CD4-positive, alpha-beta T cell treated with Interleukin-17A for 1 hour (primary cell): ENCODE measurements around the gene GDPGP1.
A peak's percentile ranks its signal among the peaks of the same experiment; 100 is the strongest.
"Not testable (repeated sequence)": the region's sequence is repeated elsewhere in the genome, so short reads cannot be mapped to it uniquely, and the experiment has no call there.

Experiments used
- DNase-seq: peaks from one replicate; pipeline ENCODE4 v3.0.0-alpha.2; 2020

The GDPGP1 gene

GRCh38 chr15:90264671-90265070, 30.7 kb downstream of the GDPGP1 start:
- DNase-seq = peak; percentile 45

DNA sequence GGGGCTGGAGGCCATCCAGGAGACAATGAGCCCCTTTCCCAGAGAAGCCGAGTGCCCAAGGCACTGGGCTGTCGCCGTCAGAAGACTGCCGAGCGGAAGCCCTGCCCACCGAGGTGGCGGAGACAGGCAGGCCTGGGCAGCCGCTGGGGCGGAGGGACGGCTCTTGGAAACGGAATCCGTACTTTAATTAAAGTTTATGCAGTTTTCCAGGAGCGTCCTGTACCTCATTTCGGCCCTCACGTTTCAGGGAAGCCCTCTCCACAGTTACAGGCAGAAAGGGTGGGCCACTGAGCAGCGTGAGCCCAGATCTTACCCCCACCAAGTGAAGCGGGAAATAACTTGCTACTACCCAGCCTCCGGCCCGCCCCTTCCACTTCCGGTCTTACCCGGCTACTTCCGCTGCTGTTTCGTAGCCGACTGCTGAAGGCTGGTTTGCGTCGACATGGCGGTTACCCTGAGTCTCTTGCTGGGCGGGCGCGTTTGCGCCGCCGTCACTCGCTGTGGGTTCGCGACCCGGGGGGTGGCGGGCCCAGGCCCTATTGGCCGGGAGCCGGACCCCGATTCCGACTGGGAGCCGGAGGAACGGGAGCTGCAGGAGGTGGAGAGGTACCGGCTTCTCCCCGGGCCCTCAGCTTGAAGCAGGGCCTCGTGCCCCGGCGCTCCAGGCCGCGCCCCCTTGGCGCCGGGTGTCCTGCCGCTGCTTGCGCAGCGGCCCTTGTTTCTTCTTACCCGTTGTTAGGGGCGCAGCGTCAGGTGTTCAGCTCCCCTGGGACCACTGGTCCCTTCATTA, 31.5 kb downstream of the GDPGP1 start, which contains the start of gene NGRN:
Gene NGRN, plus strand, starts transcription at position 402 of the 790 bp plus-strand sequence. Its CDS starts 41 bp downstream, at position 443.
- DNase-seq = peak; percentile 93

DNA sequence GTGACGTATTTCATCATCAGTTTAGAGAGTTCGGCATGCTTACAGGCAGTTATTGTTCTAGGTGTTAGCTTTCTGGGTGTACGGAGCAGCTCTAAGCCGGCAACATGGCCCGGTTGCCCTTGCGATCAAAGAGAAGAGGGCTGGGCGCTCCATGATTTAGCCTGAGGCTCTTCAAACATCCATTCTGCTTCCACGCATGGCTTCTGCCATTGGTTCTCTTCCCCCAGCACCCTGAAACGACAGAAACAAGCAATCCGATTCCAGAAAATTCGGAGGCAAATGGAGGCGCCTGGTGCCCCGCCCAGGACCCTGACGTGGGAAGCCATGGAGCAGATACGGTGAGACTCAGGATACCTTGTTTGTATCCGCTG, 32.0 kb downstream of the GDPGP1 start:
- peak; percentile 69 for DNase-seq

GRCh38 chr15:90266485-90266884, 32.5 kb downstream of the GDPGP1 start:
- DNase-seq = peak; percentile 48

GRCh38 chr15:90268415-90268814, 34.4 kb downstream of the GDPGP1 start:
- no peak for DNase-seq

DNA sequence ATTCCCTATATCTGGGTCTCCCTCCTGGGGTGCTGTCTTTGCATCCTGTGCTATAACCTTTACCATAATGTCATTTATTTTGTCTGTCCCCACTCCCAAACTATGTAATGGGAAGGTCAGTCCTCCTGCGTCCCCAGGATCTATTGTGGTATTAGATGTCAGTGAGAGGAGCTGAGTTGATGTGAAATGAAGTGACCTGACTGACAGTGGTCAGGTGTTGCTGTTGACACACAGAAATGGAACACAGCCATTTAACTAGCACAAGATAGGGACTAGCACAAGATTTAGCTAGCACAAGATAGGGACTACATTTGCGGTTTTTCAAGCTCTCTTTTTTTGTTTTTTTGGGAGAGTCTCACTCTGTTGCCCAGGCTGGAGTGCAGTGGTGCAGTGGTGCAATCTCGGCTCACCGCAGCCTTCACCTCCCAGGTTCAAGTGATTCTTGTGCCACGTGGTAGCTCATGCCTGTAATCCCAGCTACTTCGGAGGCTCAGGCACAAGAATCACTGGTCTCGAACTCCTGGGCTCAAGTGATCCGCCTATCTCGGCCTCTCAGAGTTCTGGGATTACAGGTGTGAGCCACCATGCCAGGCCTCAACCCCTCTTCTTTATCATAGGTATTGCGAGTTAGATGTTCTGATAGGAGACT, 36.6 kb downstream of the GDPGP1 start:
- no peak for DNase-seq

DNA sequence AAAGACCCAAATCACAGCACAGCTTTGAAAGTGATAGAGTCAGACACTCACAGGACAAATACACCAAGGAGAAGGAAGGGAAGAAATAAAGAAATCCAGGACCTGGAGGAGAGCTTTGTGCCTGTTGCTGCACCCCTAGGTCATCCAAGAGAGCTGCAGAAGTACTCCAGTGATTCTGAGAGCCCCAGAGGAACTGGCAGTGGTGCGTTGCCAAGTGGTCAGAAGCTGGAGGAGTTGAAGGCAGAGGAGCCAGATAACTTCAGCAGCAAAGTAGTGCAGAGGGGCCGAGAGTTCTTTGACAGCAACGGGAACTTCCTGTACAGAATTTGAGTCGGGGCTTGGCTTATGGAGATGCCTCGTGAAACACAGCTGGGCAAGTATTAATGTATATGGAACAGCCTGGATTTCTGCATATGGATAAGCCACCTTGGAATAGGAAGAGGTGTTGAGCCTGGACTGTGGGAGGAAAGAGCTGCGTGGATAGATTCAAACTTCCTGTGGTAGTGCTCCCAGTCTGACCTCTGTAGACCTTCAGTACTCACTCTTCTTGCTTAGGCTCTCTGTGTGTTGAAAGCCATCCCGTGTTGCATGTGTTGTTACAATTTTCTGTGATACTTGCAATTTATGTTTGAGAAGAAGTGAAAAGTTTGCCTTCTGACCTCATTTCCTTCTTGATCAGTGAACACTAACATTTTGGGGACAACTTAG, 37.6 kb downstream of the GDPGP1 start:
- DNase-seq = no peak

DNA sequence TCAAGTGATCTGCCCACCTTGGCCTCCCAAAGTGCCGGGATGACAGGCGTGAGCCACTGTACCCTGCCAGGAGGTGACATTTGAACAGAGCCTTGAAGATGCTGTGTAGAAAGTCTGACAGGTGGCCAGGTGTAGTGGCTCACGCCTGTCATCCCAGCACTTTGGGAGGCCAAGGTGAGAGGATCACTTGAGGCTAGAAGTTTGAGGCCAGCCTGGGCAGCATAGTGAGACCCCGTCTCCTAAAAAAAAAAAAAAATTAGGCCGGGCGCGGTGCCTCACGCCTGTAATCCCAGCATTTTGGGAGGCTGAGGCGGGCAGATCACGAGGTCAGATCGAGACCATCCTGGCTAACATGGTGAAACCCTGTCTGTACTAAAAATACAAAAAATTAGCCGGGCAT, 44.5 kb downstream of the GDPGP1 start:
- DNase-seq = not testable (repeated sequence)

DNA sequence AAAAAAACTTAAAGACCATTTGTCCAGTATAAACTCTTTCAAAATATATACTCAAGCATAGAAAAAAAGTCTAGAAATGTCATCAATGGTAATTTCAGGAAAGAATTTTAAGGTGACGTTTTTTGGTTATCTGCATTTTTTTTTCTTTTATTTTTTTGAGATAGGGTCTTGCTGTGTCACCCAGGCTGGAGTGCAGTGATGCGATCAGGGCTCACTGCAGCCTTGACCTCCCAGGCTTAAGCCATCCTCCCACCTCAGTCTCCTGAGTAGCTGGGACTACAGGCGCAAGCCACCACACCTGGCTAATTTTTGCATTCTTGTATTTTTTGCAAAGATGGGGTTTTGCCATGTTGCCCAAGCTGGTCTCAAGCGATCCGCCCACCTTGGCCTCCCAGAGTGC, 46.7 kb downstream of the GDPGP1 start:
- not testable (repeated sequence) for DNase-seq

DNA sequence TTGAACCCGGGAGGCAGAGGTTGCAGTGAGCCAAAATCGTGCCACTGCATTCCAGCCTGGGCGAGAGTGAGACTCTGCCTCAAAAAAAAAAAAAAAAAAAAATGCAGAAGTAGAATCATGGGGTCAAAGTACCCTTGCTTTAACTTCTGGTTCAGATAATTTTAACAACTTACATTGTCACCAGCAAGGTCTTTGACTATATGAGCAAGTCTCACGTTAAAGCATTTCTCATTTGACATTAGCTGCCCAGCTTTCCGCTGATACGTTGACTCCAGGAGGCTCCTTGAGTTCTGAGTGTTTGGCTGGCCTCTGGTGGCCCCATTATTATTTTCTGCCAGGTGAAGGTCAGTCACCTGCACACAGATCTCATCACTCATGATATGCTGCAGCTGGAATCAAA, 47.6 kb downstream of the GDPGP1 start:
- not testable (repeated sequence) for DNase-seq

- peak; percentile 69 for DNase-seq
These were observed 52.7 kb downstream of the GDPGP1 start for GRCh38 chr15:90286678-90287077.

DNA sequence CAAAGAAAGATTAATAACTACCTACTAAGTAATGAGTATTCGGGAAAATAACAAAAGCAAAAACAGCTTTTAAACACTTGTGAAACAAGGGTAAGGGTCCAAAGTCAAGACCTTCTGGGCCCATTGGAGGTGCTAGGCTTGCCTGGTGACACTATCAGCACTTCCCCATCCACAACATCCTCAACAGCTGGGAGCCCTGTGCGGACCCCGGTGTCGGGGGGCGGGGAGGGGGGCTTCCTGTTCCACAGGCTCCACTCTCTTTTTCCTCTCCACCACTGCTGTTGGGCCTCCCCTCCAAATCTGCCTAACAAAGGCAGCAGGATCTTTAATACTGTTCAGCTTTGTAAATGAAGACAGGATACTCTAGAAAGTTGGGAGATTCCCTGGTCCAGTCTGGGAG, 53.1 kb downstream of the GDPGP1 start:
- DNase-seq = no peak

DNA sequence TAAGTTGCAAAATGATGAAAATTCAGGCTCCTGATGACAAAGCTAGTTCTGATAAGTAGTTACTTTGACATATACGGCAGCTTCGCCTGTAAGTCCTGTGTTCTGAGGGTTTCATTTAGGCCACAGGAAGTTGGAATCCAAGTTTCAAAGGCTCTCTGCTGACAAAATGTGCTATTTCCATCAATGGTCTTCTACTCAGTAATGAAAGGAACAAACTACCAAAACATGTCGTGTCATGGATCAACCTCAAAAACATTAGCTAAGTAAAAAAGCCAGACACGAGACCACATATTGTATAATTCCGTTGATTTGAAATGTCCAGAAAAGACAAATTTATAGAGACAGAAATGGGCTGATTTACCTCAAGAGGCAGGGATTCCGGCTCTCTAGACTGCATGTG, 53.9 kb downstream of the GDPGP1 start:
- DNase-seq = no peak

DNA sequence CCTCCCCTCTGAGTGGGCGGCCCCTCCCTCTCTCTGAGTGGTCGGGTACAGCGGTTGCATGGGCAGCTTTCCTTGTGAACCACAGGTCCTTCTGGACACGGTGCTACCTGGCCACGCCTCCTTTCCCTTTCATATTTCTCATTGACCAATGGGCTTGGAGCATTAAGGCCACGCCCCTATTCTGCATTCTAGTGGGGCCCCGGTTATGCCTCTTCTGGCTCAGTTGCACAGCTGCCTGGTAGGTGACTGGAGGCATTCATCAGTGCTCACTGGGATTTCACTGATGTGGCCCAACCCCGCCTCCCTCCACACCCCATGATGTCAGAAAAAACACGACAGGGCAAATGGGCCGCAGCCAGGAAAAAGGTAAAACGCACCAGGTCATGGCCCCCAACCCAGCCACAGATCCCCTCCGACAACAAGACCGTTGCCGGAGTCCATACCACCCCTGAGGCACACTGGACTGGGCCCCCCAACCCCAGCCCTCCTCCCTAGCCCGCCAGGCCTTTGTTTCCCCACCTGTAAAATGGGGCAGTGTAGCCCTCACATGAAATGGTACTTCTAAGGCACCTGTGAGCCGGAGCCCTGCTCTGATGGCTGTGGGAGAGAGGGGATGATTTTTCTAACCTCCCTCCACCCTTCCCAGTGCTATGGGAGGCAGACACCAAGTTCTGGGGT, 57.8 kb downstream of the GDPGP1 start:
- DNase-seq = peak; percentile 20

- DNase-seq = peak; percentile 73
These were observed 59.2 kb downstream of the GDPGP1 start for GRCh38 chr15:90293040-90293810.

DNA sequence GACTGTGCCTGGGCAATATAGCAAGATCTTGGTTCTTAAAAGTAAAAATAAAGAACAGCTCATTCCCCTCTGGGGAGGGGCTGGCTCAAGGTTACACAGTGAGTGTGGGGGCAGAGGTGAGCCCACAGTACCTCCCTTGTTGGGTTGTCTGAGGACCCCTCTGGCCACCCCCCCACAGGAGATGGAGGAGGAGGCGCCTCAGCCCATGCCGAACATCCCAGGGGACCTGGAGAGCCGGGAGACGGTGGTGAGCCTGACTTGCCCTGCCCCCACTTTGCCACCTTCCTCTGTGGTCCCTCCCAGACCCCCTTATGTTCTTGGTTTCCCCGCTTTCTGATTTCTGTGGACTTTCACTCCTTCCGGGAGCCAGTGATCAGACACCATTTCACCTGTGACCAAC, 60.1 kb downstream of the GDPGP1 start:
- DNase-seq = no peak

DNA sequence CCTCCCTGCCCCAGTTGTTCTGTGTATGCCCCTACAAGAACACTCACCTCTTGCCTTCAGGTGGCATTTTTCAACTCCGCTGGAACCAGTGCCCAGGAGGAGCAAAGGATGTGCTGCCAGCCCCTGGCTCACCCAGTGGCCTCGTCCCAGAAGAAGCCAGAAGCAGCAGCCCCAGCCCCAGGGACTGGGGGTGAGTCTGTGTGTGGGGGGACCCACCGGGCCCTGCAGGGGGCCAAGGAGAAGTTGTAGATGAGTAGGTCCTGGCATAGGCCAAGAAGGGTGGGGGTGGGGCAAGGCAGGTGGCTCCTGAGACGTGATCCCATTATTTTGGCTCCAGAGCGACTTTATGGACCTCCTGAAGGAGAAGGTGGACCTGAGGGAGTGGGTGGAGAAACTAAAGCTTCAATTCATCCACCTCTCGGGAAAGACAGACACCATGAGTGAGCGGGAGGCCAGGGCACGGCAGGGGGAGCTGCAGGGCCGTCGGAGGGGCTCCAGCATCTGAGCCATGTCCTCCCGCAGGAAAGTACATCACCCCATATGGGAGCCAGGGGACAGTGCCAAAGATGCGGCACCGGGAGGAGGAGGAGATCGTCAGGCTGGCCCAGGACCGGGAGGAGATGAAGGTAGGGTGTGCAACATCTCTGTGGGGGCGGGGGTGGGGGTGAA, 60.7 kb downstream of the GDPGP1 start:
- no peak for DNase-seq

DNA sequence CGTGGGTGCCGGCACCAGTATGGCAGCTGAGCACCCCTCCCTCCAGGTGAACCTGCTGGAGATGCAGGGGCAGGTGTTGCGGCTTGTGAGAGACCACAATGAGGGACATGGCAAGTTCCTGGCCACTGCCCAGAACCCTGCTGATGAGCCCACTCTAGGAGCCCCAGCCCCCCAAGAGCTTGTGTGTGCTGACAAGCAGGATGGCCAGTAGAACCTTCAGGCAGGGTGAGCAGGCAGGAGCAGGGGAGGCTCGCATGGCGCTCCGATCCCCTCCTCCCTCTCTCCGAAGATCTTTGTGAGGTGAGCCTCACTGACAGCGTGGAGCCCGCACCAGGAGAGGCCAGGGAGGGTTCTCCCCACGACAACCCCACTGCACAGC, 61.2 kb downstream of the GDPGP1 start:
- no peak for DNase-seq
